ENCODE results near the gene CAMSAP3.

GRCh38 chr19:7556696-7557315, 38.9 kb upstream of the CAMSAP3 start:
- TF ChIP-seq CTCF (IDR thresholded peaks at IDR 0.05; ENCODE audit: low read length) = no peak
- no peak for TF ChIP-seq EZH2 (IDR thresholded peaks at IDR 0.05; ENCODE audit: borderline replicate concordance, low read length)
